H1 (cell line): ENCODE results near the gene ZBTB45. TPM values are rescaled to one million over a fixed set of nuclear protein-coding genes. Genes with fewer than 3 reads are reported as not detected.

ENCODE experiments used
- CTCF ChIA-PET: fragments of 300-600 bp; sonication (Branson Sonifier 250); formaldehyde crosslinking; loops from one replicate; lab custom pipeline; 2021; ENCODE audit not compliant: partially characterized antibody; lab: Charles Lee
- POLR2A ChIA-PET: fragments of 300-600 bp; sonication (Branson Sonifier 250); formaldehyde crosslinking; loops from one replicate; lab custom pipeline; 2021; ENCODE audit warnings: inconsistent platforms; ENCODE audit not compliant: partially characterized antibody; lab: Charles Lee
- DNase-seq, 2 experiments: peaks; one replicate each; pipeline versions ENCODE4 v3.0.0 to v3.0.0-alpha.2; 2010 to 2022; ENCODE audit warnings: low spot score in 2 of 2, low read depth in 1 of 2, mixed read lengths in 1 of 2
- FAIRE-seq: peaks from 2 replicates; lab custom pipeline; 2011; peaks lifted over from hg19 to GRCh38; lab: Jason Lieb, UNC
- H2AFZ ChIP-seq: 2 replicates; pipeline ENCODE4 v1.8.1; 2012; ENCODE audit warnings: low read length, inconsistent platforms
- H2AK5ac ChIP-seq: 2 replicates; pipeline ENCODE4 v1.6.1; 2013; ENCODE audit warnings: low read depth, low read length
- H2BK120ac ChIP-seq: replicated peaks from 2 replicates; pipeline ENCODE3; 2013; ENCODE audit warnings: low read depth, low read length, inconsistent platforms
- H2BK12ac ChIP-seq: 2 replicates; pipeline ENCODE4 v1.6.1; 2013; ENCODE audit warnings: low read depth, low read length
- H2BK15ac ChIP-seq: 2 replicates; pipeline ENCODE4 v1.6.1; 2013; ENCODE audit warnings: low read length
- H2BK20ac ChIP-seq: 2 replicates; pipeline ENCODE4 v1.6.1; 2013; ENCODE audit warnings: low read length
- H2BK5ac ChIP-seq: 2 replicates; pipeline ENCODE4 v1.6.1; 2013; ENCODE audit warnings: low read depth, low read length
- H3K14ac ChIP-seq: 2 replicates; pipeline ENCODE4 v1.6.1; 2013; ENCODE audit warnings: inconsistent platforms; ENCODE audit not compliant: insufficient read length
- H3K18ac ChIP-seq: 2 replicates; pipeline ENCODE4 v1.6.1; 2013; ENCODE audit warnings: low read length; ENCODE audit errors: extremely low read depth
- H3K23ac ChIP-seq: 2 replicates; pipeline ENCODE4 v1.6.1; 2013; ENCODE audit warnings: inconsistent platforms; ENCODE audit not compliant: insufficient read length
- H3K23me2 ChIP-seq: 2 replicates; pipeline ENCODE4 v1.6.1; 2013; ENCODE audit warnings: low read depth, low read length
- H3K27ac ChIP-seq: 2 replicates; pipeline ENCODE4 v1.6.1; 2011; ENCODE audit warnings: low read depth, low read length, inconsistent platforms
- H3K27me3 ChIP-seq, 4 experiments: replicated peaks in 1 of 4; 1 replicate in 1 of 4; 2 replicates in 3 of 4; pipeline versions ENCODE4 v1.6.1 to v1.8.1; 2011 to 2013; ENCODE audit warnings: low read length in 3 of 4, mild to moderate bottlenecking in 3 of 4, inconsistent platforms in 2 of 4, mixed read lengths in 2 of 4, moderate library complexity in 1 of 4; ENCODE audit not compliant: control insufficient read depth in 3 of 4, insufficient read depth in 3 of 4; ENCODE audit errors: extremely low read depth in 1 of 4
- H3K36me3 ChIP-seq, 4 experiments: 2 replicates each; pipeline versions ENCODE4 v1.6.1 to v1.8.1; 2011 to 2013; ENCODE audit warnings: mild to moderate bottlenecking in 4 of 4, low read length in 3 of 4, moderate library complexity in 2 of 4, control low read depth in 1 of 4, inconsistent platforms in 1 of 4; ENCODE audit not compliant: insufficient read depth in 4 of 4, control insufficient read depth in 2 of 4
- H3K4ac ChIP-seq: replicated peaks from 2 replicates; pipeline ENCODE3; 2013; ENCODE audit warnings: low read length, low read depth, mixed read lengths, inconsistent platforms; ENCODE audit not compliant: insufficient read length
- H3K4me1 ChIP-seq, 4 experiments: replicated peaks in 1 of 4; 1 replicate in 1 of 4; 2 replicates in 3 of 4; pipeline versions ENCODE4 v1.6.1 to v1.8.1; 2011 to 2013; ENCODE audit warnings: low read length in 3 of 4, inconsistent platforms in 2 of 4, mixed read lengths in 1 of 4; ENCODE audit not compliant: insufficient read depth in 4 of 4, control insufficient read depth in 3 of 4
- H3K4me2 ChIP-seq, 2 experiments: 2 replicates each; pipeline versions ENCODE4 v1.6.1 to v1.8.1; 2011 to 2013; ENCODE audit warnings: low read depth in 2 of 2, low read length in 2 of 2, control low read depth in 1 of 2, inconsistent platforms in 1 of 2, mild to moderate bottlenecking in 1 of 2; ENCODE audit not compliant: insufficient read depth in 1 of 2
- H3K4me3 ChIP-seq, 4 experiments: fragments of 200-600, 300-600 bp in 1 of 4; sonication (generic), shearing (Covaris generic), sonication (Bioruptor Twin) in 1 of 4; 2 replicates each; pipeline versions ENCODE4 v1.5.1 to v1.8.1; 2011 to 2016; ENCODE audit warnings: low read length in 4 of 4, low read depth in 3 of 4, control low read depth in 2 of 4, inconsistent platforms in 2 of 4, mild to moderate bottlenecking in 2 of 4, mixed read lengths in 1 of 4, moderate library complexity in 1 of 4; ENCODE audit not compliant: insufficient read depth in 2 of 4; ENCODE audit errors: extremely low read depth in 1 of 4
- H3K56ac ChIP-seq: replicated peaks from 2 replicates; pipeline ENCODE3; 2013; ENCODE audit warnings: low read depth, mild to moderate bottlenecking, mixed read lengths, low read length, inconsistent platforms; ENCODE audit not compliant: insufficient read length
- H3K79me1 ChIP-seq: 2 replicates; pipeline ENCODE4 v1.6.1; 2013; ENCODE audit warnings: low read depth, low read length, control low read depth
- H3K79me2 ChIP-seq, 2 experiments: 2 replicates each; pipeline versions ENCODE4 v1.6.1 to v1.8.1; 2012 to 2013; ENCODE audit warnings: low read length in 2 of 2, mild to moderate bottlenecking in 2 of 2, inconsistent platforms in 1 of 2; ENCODE audit not compliant: insufficient read depth in 2 of 2, control insufficient read depth in 1 of 2
- H3K9ac ChIP-seq, 4 experiments: replicated peaks in 1 of 4; 1 replicate in 1 of 4; 2 replicates in 3 of 4; pipeline versions ENCODE4 v1.6.1 to v1.8.1; 2011 to 2013; ENCODE audit warnings: low read depth in 3 of 4, low read length in 3 of 4, control low read depth in 2 of 4, mild to moderate bottlenecking in 2 of 4, moderate library complexity in 2 of 4, inconsistent platforms in 1 of 4; ENCODE audit errors: extremely low read depth in 1 of 4
- H3K9me3 ChIP-seq, 2 experiments: 2 replicates each; pipeline versions ENCODE4 v1.6.1 to v1.8.1; 2012 to 2013; ENCODE audit warnings: mild to moderate bottlenecking in 2 of 2, moderate library complexity in 2 of 2, control low read depth in 1 of 2, inconsistent platforms in 1 of 2, low read depth in 1 of 2, low read length in 1 of 2, mixed read lengths in 1 of 2; ENCODE audit not compliant: insufficient read depth in 2 of 2
- H4K20me1 ChIP-seq, 2 experiments: replicated peaks in 1 of 2; 2 replicates each; pipeline versions ENCODE3 to v1.8.1; 2011 to 2013; ENCODE audit warnings: inconsistent platforms in 2 of 2, low read length in 2 of 2, mild to moderate bottlenecking in 1 of 2; ENCODE audit not compliant: insufficient read depth in 2 of 2, control insufficient read depth in 1 of 2
- H4K5ac ChIP-seq: 2 replicates; pipeline ENCODE4 v1.6.1; 2013; ENCODE audit warnings: low read length, low read depth, mixed read lengths, inconsistent platforms; ENCODE audit not compliant: insufficient read length
- H4K8ac ChIP-seq: 2 replicates; pipeline ENCODE4 v1.8.0; 2013; ENCODE audit warnings: mild to moderate bottlenecking, moderate library complexity, low read length, inconsistent platforms; ENCODE audit not compliant: insufficient read depth; ENCODE audit errors: extremely low read depth
- H4K91ac ChIP-seq: replicated peaks from 2 replicates; pipeline ENCODE3; 2013; ENCODE audit warnings: low read length, mixed read lengths, inconsistent platforms; ENCODE audit not compliant: insufficient read length
- ASH2L ChIP-seq: fragments of 200-600, 300-600 bp; sonication (generic); IDR thresholded peaks from one replicate; pipeline ENCODE4 v1.7.1; 2017; ENCODE audit warnings: low read length
- BRCA1 ChIP-seq: IDR thresholded peaks from 2 replicates; pipeline ENCODE4 v1.6.1; 2012; ENCODE audit warnings: low read depth, low read length, improper control_type of control experiment
- POLR2AphosphoS5 ChIP-seq: IDR thresholded peaks from 2 replicates; pipeline ENCODE4 v1.6.1; 2011; ENCODE audit warnings: low read depth, low read length
- RFX5 ChIP-seq: IDR thresholded peaks from 2 replicates; pipeline ENCODE4 v1.6.1; 2011; ENCODE audit warnings: low read depth, low read length, improper control_type of control experiment, borderline replicate concordance
- SP1 ChIP-seq: IDR thresholded peaks from 2 replicates; pipeline ENCODE4 v1.6.1; 2011; ENCODE audit warnings: low read depth, low read length
- WGBS, 2 experiments: shearing (Covaris generic) in 1 of 2; methylation state at CpG; one replicate each; pipeline versions ENCODE4 v1.1.6 to v1.1.7; 2013 to 2015; ENCODE audit warnings: low lambda C conversion rate in 2 of 2, mixed read lengths in 2 of 2, inconsistent platforms in 1 of 2, low coverage in 1 of 2, missing lambda C conversion rate in 1 of 2; ENCODE audit not compliant: insufficient replicate concordance in 2 of 2, insufficient coverage in 1 of 2, insufficient read length in 1 of 2; ENCODE audit errors: extremely low coverage in 1 of 2, missing lambda C conversion rate in 1 of 2; 5-methylcytosine and 5-hydroxymethylcytosine counted together
- polyA plus RNA-seq, 7 experiments: library from polyadenylated mRNA; depleted of rRNA in 3 of 7; stranded (reverse) in 5 of 7; unstranded in 2 of 7; fragments of >200 nt in 5 of 7; fragments of 200-250 nt in 2 of 7; gene quantifications; 1 replicate in 5 of 7; 2 replicates in 1 of 7; 4 replicates in 1 of 7; pipeline versions ENCODE4 v1.2.1 to v1.2.3, GENCODE V29; 2011 to 2013; ENCODE audit warnings: missing spikeins in 2 of 7, mixed read lengths in 2 of 7
- total RNA-seq: library from RNA; stranded (reverse); fragmentation: NEBNext Ultra II Directional; extraction: Animal tissue kit (Norgen Biotek cat#: 25700); gene quantifications from 2 replicates; pipeline ENCODE4 v1.2.1, GENCODE V29; 2021

The ZBTB45 gene
- total and polyA plus RNA-seq, 2 of the 8 experiments (the other 6 are each of a cell fraction or from before 2014, with no cell fraction given): 16.9 to 17.2 TPM

DNA sequence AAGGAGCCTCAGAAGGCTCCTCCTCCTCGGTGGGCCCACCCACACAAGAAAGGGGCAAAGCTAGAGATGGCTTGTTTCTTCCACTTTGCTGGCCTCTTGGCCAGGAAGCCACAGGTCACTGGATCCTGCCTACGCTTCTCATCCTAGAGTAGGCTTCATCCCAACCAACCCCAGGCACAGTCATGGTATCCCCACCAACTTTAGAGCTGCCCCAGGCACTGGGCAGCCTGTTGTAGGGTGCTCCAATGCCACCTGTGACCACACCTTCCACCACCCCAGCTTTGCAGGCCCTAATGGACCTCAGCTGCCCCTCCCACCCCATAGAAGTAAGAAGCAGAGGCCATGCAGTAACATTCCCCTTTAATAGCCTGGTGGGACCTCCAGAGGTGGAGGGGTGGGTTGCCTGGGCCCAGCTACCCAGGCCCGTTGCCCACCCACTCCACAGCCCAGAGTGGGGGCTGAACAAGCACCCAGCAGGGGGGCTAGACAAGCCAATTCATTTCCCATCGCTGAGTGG, 35.8 kb upstream of the ZBTB45 start:
- Histone ChIP-seq H2BK5ac (peak overlapping the region; percentile 89), H3K4me2 (peak overlapping the region; percentile 70 to 76), H3K9ac (peak overlapping the region in 3 of 4 experiments; percentile 57 to 64 (median 58); a peak in 6 of 7 replicates), H4K91ac (peak overlapping the region; percentile 1), H3K79me2 (peaks cover 7 to 19% of the 10 kb centered on the region in 2 experiments), H3K23me2 (peaks cover 24% of the 10 kb centered on the region), H2AK5ac (no peak overlapping the region), H3K27ac (peak overlapping the region; percentile 84), H3K14ac (no peak overlapping the region), H2BK12ac (no peak overlapping the region), H2BK20ac (no peak overlapping the region), H3K79me1 (peaks cover 8% of the 10 kb centered on the region), H3K27me3 (no peaks in the 10 kb centered on the region), H2BK15ac (0 out of 2 replicates have a peak overlapping the region, but pooled peaks have one; percentile 16), H3K18ac (peak overlapping the region; percentile 38), H3K23ac (no peak overlapping the region), H3K4me3 (peak overlapping the region; percentile 28 to 70 (median 50); a peak in 7 of 8 replicates), H4K5ac (peak overlapping the region; percentile 13), H4K20me1 (peaks cover 3 to 12% of the 10 kb centered on the region in 2 experiments), H4K8ac (peak overlapping the region; percentile 87), H2AFZ (no peak overlapping the region), H3K56ac (no peak overlapping the region), H3K9me3 (no peaks in the 10 kb centered on the region), H3K4ac (peak overlapping the region; percentile 65), H3K36me3 (peaks cover 14 to 34% (median 25%) of the 10 kb centered on the region in 4 experiments), H2BK120ac (no peak overlapping the region), H3K4me1 (peaks cover 0 to 31% (median 17%) of the 10 kb centered on the region in 4 experiments; a peak in 6 of 7 replicates)
- DNase-seq (no peak), FAIRE-seq (no peak)
- POLR2A ChIA-PET: interaction anchor here (0.8 to 13.8 kb wide), 15 partner anchors 9 to 204 kb away, joined by 3 to 650 read pairs (median 6); partner anchors contain the start of genes MZF1, RNF225, RPS5 and SLC27A5
- CTCF ChIA-PET: interaction anchor here (0.8 to 4.6 kb wide), 5 partner anchors 10 to 36 kb away, joined by 3 to 33 read pairs (median 9); partner anchors contain the start of genes TRIM28 and ZBTB45
- 82% methylated on average over 4 of the region's 4 CpGs; no CpG with 5 or more reads in 1 of the 2 experiments for WGBS, 2 experiments
- TF ChIP-seq BRCA1 (no peak), POLR2AphosphoS5 (no peak), RFX5 (no peak), ASH2L (no peak), SP1 (no peak)
